Measurements from ENCODE around the gene PRPF6. TPM values are rescaled to one million over a fixed set of nuclear protein-coding genes. Genes with fewer than 3 reads are reported as not detected.
"Not testable (repeated sequence)": the region's sequence is repeated elsewhere in the genome, so short reads cannot be mapped to it uniquely, and the experiment has no call there.

Gene PRPF6
- total RNA-seq, 1 donor from 2014 or later: 71.9 TPM

DNA sequence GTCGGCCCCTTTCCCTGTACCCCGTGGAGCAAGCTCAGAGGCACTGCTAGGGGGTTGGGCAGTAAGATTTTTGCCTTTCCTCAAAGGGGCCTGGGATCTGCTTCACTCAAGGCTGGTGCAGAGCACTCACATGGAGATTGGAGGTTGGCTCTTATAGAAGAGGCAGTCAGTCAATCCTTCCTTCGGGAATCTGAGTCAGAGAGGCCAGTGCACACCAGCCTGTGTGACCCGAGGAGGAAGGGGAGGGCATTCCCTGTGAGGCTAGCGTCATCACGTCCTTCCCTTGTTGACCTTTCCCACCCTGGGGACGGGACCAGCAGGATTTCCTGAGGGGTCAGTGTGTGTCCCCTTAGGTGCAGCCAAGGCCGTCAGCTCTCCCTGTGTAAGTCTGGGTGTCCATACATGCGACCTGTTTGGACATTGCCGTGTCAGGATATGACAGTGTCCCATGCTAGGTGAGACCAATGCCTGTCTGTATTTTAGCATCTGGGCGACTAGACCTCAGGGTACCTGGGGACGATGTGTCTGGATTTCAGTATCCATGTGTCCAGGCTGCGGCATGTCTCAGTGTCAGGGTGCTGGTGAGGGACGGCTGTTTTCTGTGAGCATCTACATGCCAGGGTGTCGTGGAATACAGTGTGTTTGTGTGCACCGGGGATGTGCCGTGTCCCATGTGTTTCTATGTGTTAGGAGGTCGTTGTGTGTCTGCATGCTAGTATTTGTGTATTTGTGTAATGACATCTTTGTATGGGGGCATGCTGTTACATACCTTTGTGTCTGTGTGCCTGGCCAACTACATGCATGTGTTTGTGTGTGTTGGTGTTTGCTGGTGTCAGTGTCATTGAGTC is 8.4 kb upstream of the PRPF6 start:
- Mint-ChIP-seq H3K9me3 (ENCODE audit: unreplicated experiment) (no peaks in the 10 kb centered on the region), H3K4me3 (ENCODE audit: unreplicated experiment) (no peak overlapping the region), H3K27ac (ENCODE audit: unreplicated experiment) (no peak overlapping the region), H3K36me3 (ENCODE audit: unreplicated experiment) (no peaks in the 10 kb centered on the region), H3K4me1 (ENCODE audit: unreplicated experiment) (peaks cover 31% of the 10 kb centered on the region), H3K27me3 (ENCODE audit: unreplicated experiment) (no peaks in the 10 kb centered on the region)
- DNase-seq (ENCODE audit: extremely low spot score, unreplicated experiment): no peak
- TF ChIP-seq CTCF (IDR thresholded peaks at IDR 0.05): no peak

GRCh38 chr20:63973160-63973479 is 7.8 kb upstream of the PRPF6 start:
- peak overlapping the region; percentile 75 for H3K27ac Mint-ChIP-seq (ENCODE audit: unreplicated experiment)
- TF ChIP-seq CTCF (IDR thresholded peaks at IDR 0.05): no peak

GRCh38 chr20:63973636-63974401 is 7.1 kb upstream of the PRPF6 start:
- Mint-ChIP-seq H3K27ac (ENCODE audit: unreplicated experiment) (peak overlapping the region; percentile 75), H3K27me3 (ENCODE audit: unreplicated experiment) (no peaks in the 10 kb centered on the region), H3K9me3 (ENCODE audit: unreplicated experiment) (no peaks in the 10 kb centered on the region), H3K4me3 (ENCODE audit: unreplicated experiment) (peak overlapping the region; percentile 59), H3K36me3 (ENCODE audit: unreplicated experiment) (no peaks in the 10 kb centered on the region), H3K4me1 (ENCODE audit: unreplicated experiment) (peaks cover 36% of the 10 kb centered on the region)
- TF ChIP-seq CTCF (IDR thresholded peaks at IDR 0.05): peak; percentile 99
- DNase-seq (ENCODE audit: extremely low spot score, unreplicated experiment): peak; percentile 97

More at GRCh38 chr20:63973160-63973479, 7.8 kb upstream of the PRPF6 start:
- Mint-ChIP-seq H3K9me3 (ENCODE audit: unreplicated experiment) (no peaks in the 10 kb centered on the region), H3K36me3 (ENCODE audit: unreplicated experiment) (no peaks in the 10 kb centered on the region), H3K4me3 (ENCODE audit: unreplicated experiment) (peak overlapping the region; percentile 59), H3K4me1 (ENCODE audit: unreplicated experiment) (peaks cover 37% of the 10 kb centered on the region), H3K27me3 (ENCODE audit: unreplicated experiment) (no peaks in the 10 kb centered on the region)
- no peak for DNase-seq (ENCODE audit: extremely low spot score, unreplicated experiment)

DNA sequence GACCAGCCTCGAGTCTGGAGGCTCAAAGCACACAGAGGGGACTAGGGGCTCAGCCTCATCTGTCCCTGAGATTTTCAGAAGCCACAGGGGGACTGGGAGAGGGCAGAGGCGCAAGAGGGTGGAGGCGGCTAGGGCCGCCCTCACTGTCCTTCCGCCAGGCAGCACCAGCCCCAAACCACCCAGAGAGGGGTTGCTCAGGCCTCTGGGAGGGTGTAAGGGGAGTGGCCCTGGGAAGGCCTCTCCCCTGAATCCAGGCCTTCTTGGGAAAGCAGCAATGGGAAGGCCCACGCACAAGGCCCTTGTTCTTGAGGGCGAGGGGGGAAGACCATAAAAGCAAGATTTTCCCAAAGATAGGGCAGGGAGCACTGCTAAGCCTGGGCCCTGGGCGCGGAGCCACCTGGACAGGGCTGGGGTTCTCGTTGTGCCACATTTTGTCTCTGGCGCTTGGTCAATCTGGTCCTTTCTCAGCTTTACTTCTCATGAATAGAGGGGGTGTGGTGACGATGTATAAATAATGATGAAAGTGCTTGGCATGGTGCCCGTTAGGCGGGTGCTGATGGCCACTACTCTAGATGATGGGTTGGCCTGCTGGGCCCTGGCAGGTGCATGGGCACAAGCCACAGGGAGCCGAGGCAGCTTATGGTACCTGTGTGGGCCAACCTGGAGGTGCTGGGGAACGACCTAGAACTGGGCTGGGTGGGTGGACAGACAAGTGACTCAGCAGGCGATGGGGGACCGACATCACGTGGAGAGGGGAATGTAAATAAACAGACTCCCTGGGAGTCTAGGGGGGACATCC is 6.3 kb upstream of the PRPF6 start:
- DNase-seq (ENCODE audit: extremely low spot score, unreplicated experiment): no peak
- TF ChIP-seq CTCF (IDR thresholded peaks at IDR 0.05): no peak
- no peak overlapping the region for H3K4me3 Mint-ChIP-seq (ENCODE audit: unreplicated experiment)
- H3K36me3 Mint-ChIP-seq (ENCODE audit: unreplicated experiment): no peaks in the 10 kb centered on the region
- H3K4me1 Mint-ChIP-seq (ENCODE audit: unreplicated experiment): peaks cover 34% of the 10 kb centered on the region
- no peaks in the 10 kb centered on the region for H3K9me3 Mint-ChIP-seq (ENCODE audit: unreplicated experiment)
- H3K27me3 Mint-ChIP-seq (ENCODE audit: unreplicated experiment): no peaks in the 10 kb centered on the region
- H3K27ac Mint-ChIP-seq (ENCODE audit: unreplicated experiment): no peak overlapping the region

- not testable (repeated sequence) for H3K27me3 Mint-ChIP-seq (ENCODE audit: unreplicated experiment); H3K9me3 Mint-ChIP-seq (ENCODE audit: unreplicated experiment)
These were observed 4.4 kb upstream of the PRPF6 start for GRCh38 chr20:63976511-63976910.

More at GRCh38 chr20:63976511-63976910, 4.4 kb upstream of the PRPF6 start:
- H3K36me3 Mint-ChIP-seq (ENCODE audit: unreplicated experiment); DNase-seq (ENCODE audit: extremely low spot score, unreplicated experiment); H3K27ac Mint-ChIP-seq (ENCODE audit: unreplicated experiment); H3K4me3 Mint-ChIP-seq (ENCODE audit: unreplicated experiment): not testable (repeated sequence)
- peaks cover 49% of the 10 kb centered on the region for H3K4me1 Mint-ChIP-seq (ENCODE audit: unreplicated experiment)
